Caco-2 (cell line): ENCODE results near the gene COG4. TPM values are rescaled to one million over a fixed set of nuclear protein-coding genes. Genes with fewer than 3 reads are reported as not detected.

ENCODE experiments used
- BruUV-seq: library from RNA; stranded (reverse); fragments of 400-500 nt; replicated peaks from 2 replicates; lab custom pipeline; 2021; lab: Mats Ljungman, UMichigan
- CTCF ChIA-PET: fragments of 300-600 bp; sonication (Branson Sonifier 250); formaldehyde crosslinking; loops from one replicate; lab custom pipeline; 2022; ENCODE audit warnings: antibody characterized with exemption; lab: Charles Lee
- POLR2A ChIA-PET: fragments of 300-600 bp; sonication (Branson Sonifier 250); formaldehyde crosslinking; loops from one replicate; lab custom pipeline; 2022; ENCODE audit warnings: antibody characterized with exemption; lab: Charles Lee
- DNase-seq, 2 experiments: peaks; one replicate each; pipeline versions ENCODE4 v3.0.0 to v3.0.0-alpha.2; 2020 to 2022
- H3K27me3 ChIP-seq: replicated peaks from 2 replicates; pipeline ENCODE4 v1.6.0; 2011; ENCODE audit warnings: low read length; ENCODE audit not compliant: control insufficient read depth, insufficient read depth
- H3K36me3 ChIP-seq: 2 replicates; pipeline ENCODE4 v1.5.1; 2011; ENCODE audit warnings: low read length; ENCODE audit not compliant: control insufficient read depth, insufficient read depth
- H3K4me1 ChIP-seq: fragments of 250-450 bp; sonication (Bioruptor Pico); 2 replicates; pipeline ENCODE4 v1.5.1; 2020; ENCODE audit warnings: mild to moderate bottlenecking
- H3K4me3 ChIP-seq: 2 replicates; pipeline ENCODE4 v1.5.1; 2011; ENCODE audit warnings: low read depth, mild to moderate bottlenecking, control low read depth, low read length
- H3K9me3 ChIP-seq: fragments of 250-450 bp; sonication (Bioruptor Pico); 2 replicates; pipeline ENCODE4 v1.5.1; 2020; ENCODE audit warnings: mild to moderate bottlenecking, moderate library complexity
- H3K27ac Mint-ChIP-seq: one replicate; pipeline ENCODE4 v1.8.0; 2022; ENCODE audit warnings: mixed read lengths; ENCODE audit not compliant: unreplicated experiment
- H3K27me3 Mint-ChIP-seq: one replicate; pipeline ENCODE4 v1.8.0; 2022; ENCODE audit warnings: mixed read lengths; ENCODE audit not compliant: insufficient read depth, unreplicated experiment
- H3K36me3 Mint-ChIP-seq: one replicate; pipeline ENCODE4 v1.8.0; 2022; ENCODE audit warnings: mild to moderate bottlenecking, mixed read lengths; ENCODE audit not compliant: insufficient read depth, unreplicated experiment
- H3K4me1 Mint-ChIP-seq: one replicate; pipeline ENCODE4 v1.8.0; 2022; ENCODE audit warnings: low read depth, mixed read lengths; ENCODE audit not compliant: unreplicated experiment
- H3K4me3 Mint-ChIP-seq: one replicate; pipeline ENCODE4 v1.8.0; 2022; ENCODE audit warnings: mild to moderate bottlenecking, moderate library complexity, mixed read lengths; ENCODE audit not compliant: unreplicated experiment
- H3K9me3 Mint-ChIP-seq: one replicate; pipeline ENCODE4 v1.8.0; 2022; ENCODE audit warnings: mixed read lengths; ENCODE audit not compliant: unreplicated experiment
- CTCF ChIP-seq, 2 experiments: fragments of 200-600 bp in 1 of 2; IDR thresholded peaks; 1 replicate in 1 of 2; 2 replicates in 1 of 2; pipeline versions ENCODE4 v1.5.1 to v1.8.0; 2011 to 2022; ENCODE audit warnings: antibody characterized with exemption in 1 of 2, control low read depth in 1 of 2, inconsistent platforms in 1 of 2, low read depth in 1 of 2, low read length in 1 of 2, mild to moderate bottlenecking in 1 of 2, moderate library complexity in 1 of 2; ENCODE audit not compliant: insufficient read depth in 1 of 2, severe bottlenecking in 1 of 2, unreplicated experiment in 1 of 2
- intact Hi-C: fragments of 100-400 bp; cut with micrococcal nuclease; formaldehyde crosslinking; loops from one replicate; pipeline ENCODE4 v1.10.0; 2022; ENCODE audit not compliant: unreplicated experiment
- total RNA-seq: library from RNA; stranded (reverse); gene quantifications from 2 replicates; pipeline ENCODE4 v1.2.3, GENCODE V29; 2022

The COG4 gene
- total RNA-seq, 1 experiment from 2014 or later: 88.5 TPM

GRCh38 chr16:70550082-70550481, 26.7 kb upstream of the COG4 start:
- BruUV-seq: no TSS peak
- Mint-ChIP-seq H3K27me3 (no peaks in the 10 kb centered on the region), H3K4me3 (no peak overlapping the region), H3K27ac (no peak overlapping the region), H3K9me3 (no peaks in the 10 kb centered on the region), H3K36me3 (peaks cover 100% of the 10 kb centered on the region), H3K4me1 (no peaks in the 10 kb centered on the region)
- Histone ChIP-seq H3K9me3 (no peaks in the 10 kb centered on the region), H3K36me3 (peaks cover 30% of the 10 kb centered on the region), H3K27me3 (no peaks in the 10 kb centered on the region), H3K4me3 (no peak overlapping the region), H3K4me1 (no peaks in the 10 kb centered on the region)
- no peak for DNase-seq
- intact Hi-C loops: no loop called here
- CTCF ChIA-PET: no interaction called here
- POLR2A ChIA-PET: no interaction called here
- no peak for TF ChIP-seq CTCF (IDR thresholded peaks at IDR 0.05; ENCODE audit: insufficient read depth in 1 of 2, low read depth in 1 of 2, low read length in 1 of 2, severe bottlenecking in 1 of 2, unreplicated experiment in 1 of 2)

GRCh38 chr16:70548936-70549335, 25.6 kb upstream of the COG4 start:
- Histone ChIP-seq H3K27me3 (no peaks in the 10 kb centered on the region), H3K36me3 (peaks cover 25% of the 10 kb centered on the region), H3K4me1 (no peaks in the 10 kb centered on the region), H3K9me3 (no peaks in the 10 kb centered on the region), H3K4me3 (no peak overlapping the region)
- BruUV-seq: TSS peak; percentile 25
- ChIA-PET POLR2A (no interaction called here), CTCF (no interaction called here)
- no peak overlapping the region for H3K4me3 Mint-ChIP-seq
- no peak for TF ChIP-seq CTCF (IDR thresholded peaks at IDR 0.05; ENCODE audit: insufficient read depth in 1 of 2, low read depth in 1 of 2, low read length in 1 of 2, severe bottlenecking in 1 of 2, unreplicated experiment in 1 of 2)
- intact Hi-C loops: no loop called here
- DNase-seq: no peak
- H3K27ac Mint-ChIP-seq: no peak overlapping the region
- peaks cover 100% of the 10 kb centered on the region for H3K36me3 Mint-ChIP-seq
- no peaks in the 10 kb centered on the region for H3K4me1 Mint-ChIP-seq
- no peaks in the 10 kb centered on the region for H3K9me3 Mint-ChIP-seq
- no peaks in the 10 kb centered on the region for H3K27me3 Mint-ChIP-seq

GRCh38 chr16:70544548-70544947, 21.2 kb upstream of the COG4 start:
- DNase-seq: no peak
- no peak for TF ChIP-seq CTCF (IDR thresholded peaks at IDR 0.05; ENCODE audit: insufficient read depth in 1 of 2, low read depth in 1 of 2, low read length in 1 of 2, severe bottlenecking in 1 of 2, unreplicated experiment in 1 of 2)
- H3K27me3 ChIP-seq: no peaks in the 10 kb centered on the region
- CTCF ChIA-PET: no interaction called here
- no TSS peak for BruUV-seq
- Mint-ChIP-seq H3K4me3 (no peak overlapping the region), H3K4me1 (no peaks in the 10 kb centered on the region), H3K9me3 (no peaks in the 10 kb centered on the region), H3K36me3 (peaks cover 100% of the 10 kb centered on the region), H3K27me3 (no peaks in the 10 kb centered on the region), H3K27ac (no peak overlapping the region)
- H3K9me3 ChIP-seq: no peaks in the 10 kb centered on the region
- peaks cover 14% of the 10 kb centered on the region for H3K36me3 ChIP-seq
- no peaks in the 10 kb centered on the region for H3K4me1 ChIP-seq
- POLR2A ChIA-PET: no interaction called here
- no peak overlapping the region for H3K4me3 ChIP-seq
- intact Hi-C loops: no loop called here
